NT2/D1 (cell line): ENCODE data around the gene DCAF8.

Experiments used
- SUZ12 ChIP-seq: IDR thresholded peaks from 2 replicates; pipeline ENCODE4 v1.6.1; 2011; ENCODE audit not compliant: insufficient read length, insufficient read depth; ENCODE audit errors: extremely low read depth
- ZNF274 ChIP-seq: IDR thresholded peaks from 2 replicates; pipeline ENCODE4 v1.6.1; 2011; ENCODE audit warnings: mild to moderate bottlenecking, low read depth, low read length

DNA sequence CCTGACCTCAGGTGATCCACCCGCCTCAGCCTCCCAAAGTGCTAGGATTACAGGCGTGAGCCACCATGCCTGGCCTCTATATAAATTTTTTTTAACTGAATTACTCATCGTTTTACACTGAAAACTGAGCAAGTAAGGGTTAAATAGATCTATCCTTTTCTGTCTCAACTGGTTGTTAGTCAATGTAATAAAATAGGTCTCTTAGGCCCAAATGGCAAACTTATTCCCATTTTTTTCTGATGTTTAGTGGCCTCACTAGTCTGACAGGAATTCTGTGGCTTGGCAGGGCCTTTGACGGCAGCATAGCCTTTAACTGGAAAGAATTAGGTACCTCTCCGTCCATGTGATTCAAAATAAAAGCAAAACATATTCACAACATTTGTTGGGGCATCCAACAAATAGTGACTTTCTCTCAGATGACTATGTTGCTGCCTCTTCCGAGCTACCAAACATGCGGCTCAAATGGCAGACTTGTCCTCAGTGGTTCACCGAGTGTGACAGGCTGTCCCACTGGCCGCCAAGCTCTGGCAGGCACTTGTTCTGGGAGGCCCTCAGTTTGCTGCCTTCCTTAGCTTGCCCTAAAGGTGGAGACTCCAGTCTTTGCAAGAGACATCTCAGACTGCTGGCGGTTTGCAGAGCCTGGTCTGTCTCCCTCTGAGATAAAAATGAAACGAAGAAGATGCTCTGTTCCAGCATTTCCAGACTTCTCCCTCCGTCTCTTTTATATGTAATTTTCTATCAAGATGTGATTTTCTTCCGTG is 93.6 kb downstream of the DCAF8 start:
- TF ChIP-seq SUZ12 (no peak), ZNF274 (no peak)
